H1 (cell line): ENCODE results near the gene EXTL2. TPM values are rescaled to one million over a fixed set of nuclear protein-coding genes. Genes with fewer than 3 reads are reported as not detected.

ENCODE experiments used
- BRCA1 ChIP-seq: IDR thresholded peaks from 2 replicates; pipeline ENCODE4 v1.6.1; 2012; ENCODE audit warnings: low read depth, low read length, improper control_type of control experiment
- EP300 ChIP-seq, 2 experiments: IDR thresholded peaks; 1 replicate in 1 of 2; 2 replicates in 1 of 2; pipeline ENCODE4 v1.6.1; 2011 to 2012; ENCODE audit warnings: low read depth in 2 of 2, low read length in 2 of 2, mild to moderate bottlenecking in 2 of 2, borderline replicate concordance in 1 of 2, inconsistent platforms in 1 of 2, moderate library complexity in 1 of 2
- GTF2F1 ChIP-seq: IDR thresholded peaks from 2 replicates; pipeline ENCODE4 v1.6.1; 2012; ENCODE audit warnings: low read depth, low read length, improper control_type of control experiment, borderline replicate concordance
- HDAC2 ChIP-seq, 2 experiments: fragments of 300-600 bp in 1 of 2; sonication (generic) in 1 of 2; IDR thresholded peaks; 2 replicates each; pipeline ENCODE4 v1.6.1; 2011 to 2012; ENCODE audit warnings: low read depth in 2 of 2, low read length in 2 of 2, mild to moderate bottlenecking in 2 of 2, moderate library complexity in 2 of 2, borderline replicate concordance in 1 of 2, inconsistent platforms in 1 of 2
- HDAC6 ChIP-seq: IDR thresholded peaks from one replicate; pipeline ENCODE4 v1.7.1; 2012; ENCODE audit warnings: low read depth, mild to moderate bottlenecking, inconsistent platforms, low read length, moderate library complexity
- JUN ChIP-seq: IDR thresholded peaks from 2 replicates; pipeline ENCODE4 v1.6.1; 2011; ENCODE audit warnings: low read depth, mild to moderate bottlenecking, improper control_type of control experiment, low read length
- NRF1 ChIP-seq: IDR thresholded peaks from 2 replicates; pipeline ENCODE4 v1.6.1; 2011; ENCODE audit warnings: mild to moderate bottlenecking, low read depth, low read length, improper control_type of control experiment
- POLR2AphosphoS5 ChIP-seq: IDR thresholded peaks from 2 replicates; pipeline ENCODE4 v1.6.1; 2011; ENCODE audit warnings: low read depth, low read length
- RBBP5 ChIP-seq: IDR thresholded peaks from 2 replicates; pipeline ENCODE4 v1.7.1; 2012; ENCODE audit warnings: low read depth, mild to moderate bottlenecking, inconsistent platforms, low read length, moderate library complexity, borderline replicate concordance
- RXRA ChIP-seq: IDR thresholded peaks from 2 replicates; pipeline ENCODE4 v1.6.1; 2011; ENCODE audit warnings: low read depth, mild to moderate bottlenecking, low read length, moderate library complexity; ENCODE audit not compliant: insufficient read depth
- SIN3A ChIP-seq, 2 experiments: IDR thresholded peaks in 1 of 2; conservative IDR thresholded peaks in 1 of 2; 2 replicates each; pipeline ENCODE4 v1.6.1; 2011 to 2012; ENCODE audit warnings: low read length in 2 of 2, improper control_type of control experiment in 1 of 2, low read depth in 1 of 2, mild to moderate bottlenecking in 1 of 2
- TAF1 ChIP-seq: IDR thresholded peaks from 2 replicates; pipeline ENCODE4 v1.6.1; 2011; ENCODE audit warnings: mild to moderate bottlenecking, low read depth, low read length
- TBP ChIP-seq: IDR thresholded peaks from 2 replicates; pipeline ENCODE4 v1.6.1; 2011; ENCODE audit warnings: low read depth, low read length, improper control_type of control experiment
- ZNF274 ChIP-seq: IDR thresholded peaks from 2 replicates; pipeline ENCODE4 v1.7.0; 2012; ENCODE audit warnings: low read length, borderline replicate concordance; ENCODE audit errors: extremely low read depth
- polyA plus RNA-seq, 7 experiments: library from polyadenylated mRNA; depleted of rRNA in 3 of 7; stranded (reverse) in 5 of 7; unstranded in 2 of 7; fragments of >200 nt in 5 of 7; fragments of 200-250 nt in 2 of 7; gene quantifications; 1 replicate in 5 of 7; 2 replicates in 1 of 7; 4 replicates in 1 of 7; pipeline versions ENCODE4 v1.2.1 to v1.2.3, GENCODE V29; 2011 to 2013; ENCODE audit warnings: missing spikeins in 2 of 7, mixed read lengths in 2 of 7
- total RNA-seq: library from RNA; stranded (reverse); fragmentation: NEBNext Ultra II Directional; extraction: Animal tissue kit (Norgen Biotek cat#: 25700); gene quantifications from 2 replicates; pipeline ENCODE4 v1.2.1, GENCODE V29; 2021

The EXTL2 gene
- total and polyA plus RNA-seq, 2 of the 8 experiments (the other 6 are each of a cell fraction or from before 2014, with no cell fraction given) = 27.1 to 54.7 TPM

- TF ChIP-seq EP300 (IDR thresholded peaks at IDR 0.05; ENCODE audit: borderline replicate concordance in 1 of 2, low read depth in 2 of 2, low read length in 2 of 2) (no peak), ZNF274 (no peak), TAF1 (peak; percentile 56; the same call in 1 of the 2 replicates), BRCA1 (no peak), TBP (peak; percentile 79), GTF2F1 (no peak), RXRA (no peak), RBBP5 (peak; percentile 53; the same call in 1 of the 2 replicates), POLR2AphosphoS5 (peak; percentile 62), SIN3A (conservative IDR thresholded peaks at IDR 0.05 in 1 of 2, IDR thresholded peaks at IDR 0.05 in 1 of 2; ENCODE audit: low read depth in 1 of 2, low read length in 2 of 2) (peak; percentile 57 to 93; a peak in 3 of 4 replicates), NRF1 (no peak), HDAC2 (IDR thresholded peaks at IDR 0.05; ENCODE audit: borderline replicate concordance in 1 of 2, low read depth in 2 of 2, low read length in 2 of 2) (peak; percentile 69 to 92; a peak in 3 of 4 replicates), JUN (no peak), HDAC6 (no peak)
- TF ChIP-seq, all 59 proteins: peak for 17
These were observed at the start of gene EXTL2 (continued) for GRCh38 chr1:100894603-100895539.
